GM06990 (cell line): ENCODE data around the gene PLA1A.

Experiments
- DNase-seq: peaks from one replicate; pipeline ENCODE4 v3.0.0-alpha.2; 2011; ENCODE audit not compliant: insufficient read length; ENCODE audit errors: extremely low read depth
- H3K27me3 ChIP-seq: replicated peaks from 2 replicates; pipeline ENCODE4 v1.6.0; 2011; ENCODE audit warnings: low read length; ENCODE audit not compliant: control insufficient read depth, insufficient read depth
- H3K36me3 ChIP-seq: 2 replicates; pipeline ENCODE4 v1.5.1; 2011; ENCODE audit warnings: low read length; ENCODE audit not compliant: control insufficient read depth, insufficient read depth
- H3K4me3 ChIP-seq: replicated peaks from 2 replicates; pipeline ENCODE4 v1.5.1; 2011; ENCODE audit warnings: low read depth, mild to moderate bottlenecking, control low read depth, low read length
- CTCF ChIP-seq: IDR thresholded peaks from 2 replicates; pipeline ENCODE4 v1.5.1; 2011; ENCODE audit warnings: low read length, control low read depth, mild to moderate bottlenecking, inconsistent platforms; ENCODE audit not compliant: insufficient read depth, poor library complexity, severe bottlenecking

The PLA1A gene

GRCh38 chr3:119669906-119670570 is 72.4 kb downstream of the PLA1A start:
- no peak for TF ChIP-seq CTCF
- no peak overlapping the region for H3K4me3 ChIP-seq
- H3K27me3 ChIP-seq, result no peaks in the 10 kb centered on the region
- DNase-seq, result no peak
- peaks cover 6% of the 10 kb centered on the region for H3K36me3 ChIP-seq

DNA sequence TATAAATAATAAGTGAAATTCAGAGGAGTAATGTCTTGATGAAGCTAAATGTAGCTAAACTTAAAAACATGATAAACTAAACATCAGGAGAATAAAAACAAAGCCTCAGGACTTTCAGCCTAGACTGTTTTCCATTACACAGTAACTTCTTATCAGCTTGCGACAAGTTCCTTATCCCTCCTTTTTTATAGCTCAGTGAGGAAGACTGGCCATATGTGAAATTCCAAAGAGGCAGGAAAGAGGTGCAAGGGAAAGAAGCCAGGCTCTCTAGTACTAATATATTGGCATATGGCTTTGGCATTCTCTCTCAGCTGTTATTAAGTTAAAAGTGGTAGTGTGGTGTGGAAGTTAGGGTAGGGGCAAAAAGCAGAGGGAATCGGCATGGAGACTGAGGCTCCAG is 75.1 kb downstream of the PLA1A start:
- Histone ChIP-seq H3K36me3 (peaks cover 6% of the 10 kb centered on the region), H3K27me3 (no peaks in the 10 kb centered on the region), H3K4me3 (no peak overlapping the region)
- DNase-seq, result no peak
- no peak for TF ChIP-seq CTCF

DNA sequence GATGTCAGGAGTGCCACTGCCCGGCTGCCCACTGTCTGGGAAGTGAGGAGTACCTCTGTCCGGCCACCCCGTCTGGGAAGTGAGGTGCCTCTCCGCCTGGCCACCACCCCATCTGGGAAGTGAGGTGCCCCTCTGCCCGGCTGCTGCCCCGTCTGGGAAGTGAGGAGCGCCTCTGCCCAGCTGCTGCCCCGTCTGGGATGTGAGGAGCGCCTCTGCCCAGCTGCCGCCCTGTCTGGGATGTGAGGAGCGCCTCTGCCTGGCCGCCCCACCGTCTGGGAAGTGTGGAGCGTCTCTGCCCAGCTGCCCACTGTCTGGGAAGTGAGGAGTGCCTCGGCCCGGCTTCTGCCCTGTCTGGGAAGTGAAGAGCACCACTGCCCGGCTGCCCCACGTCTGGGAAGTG is 76.2 kb downstream of the PLA1A start:
- DNase-seq, result no peak
- no peak for TF ChIP-seq CTCF
- H3K4me3 ChIP-seq, result no peak overlapping the region
- H3K27me3 ChIP-seq, result no peaks in the 10 kb centered on the region
- H3K36me3 ChIP-seq, result peaks cover 6% of the 10 kb centered on the region

GRCh38 chr3:119675188-119675874 is 77.6 kb downstream of the PLA1A start:
- Histone ChIP-seq H3K27me3 (no peaks in the 10 kb centered on the region), H3K36me3 (peaks cover 6% of the 10 kb centered on the region), H3K4me3 (peak overlapping the region; percentile 75)
- no peak for TF ChIP-seq CTCF
- DNase-seq, result no peak

GRCh38 chr3:119676020-119676419 is 78.3 kb downstream of the PLA1A start:
- peak overlapping the region; percentile 75 for H3K4me3 ChIP-seq
- TF ChIP-seq CTCF, result no peak
- H3K36me3 ChIP-seq, result peaks cover 6% of the 10 kb centered on the region
- DNase-seq, result no peak
- H3K27me3 ChIP-seq, result no peaks in the 10 kb centered on the region
